T follicular helper cell (primary cell): ENCODE results near the gene CCDC88C.
A peak's percentile ranks its signal among the peaks of the same experiment; 100 is the strongest.

Source experiments
- DNase-seq: peaks from one replicate; pipeline ENCODE4 v3.0.0-alpha.2; 2020; ENCODE audit warnings: low read depth

CCDC88C gene

DNA sequence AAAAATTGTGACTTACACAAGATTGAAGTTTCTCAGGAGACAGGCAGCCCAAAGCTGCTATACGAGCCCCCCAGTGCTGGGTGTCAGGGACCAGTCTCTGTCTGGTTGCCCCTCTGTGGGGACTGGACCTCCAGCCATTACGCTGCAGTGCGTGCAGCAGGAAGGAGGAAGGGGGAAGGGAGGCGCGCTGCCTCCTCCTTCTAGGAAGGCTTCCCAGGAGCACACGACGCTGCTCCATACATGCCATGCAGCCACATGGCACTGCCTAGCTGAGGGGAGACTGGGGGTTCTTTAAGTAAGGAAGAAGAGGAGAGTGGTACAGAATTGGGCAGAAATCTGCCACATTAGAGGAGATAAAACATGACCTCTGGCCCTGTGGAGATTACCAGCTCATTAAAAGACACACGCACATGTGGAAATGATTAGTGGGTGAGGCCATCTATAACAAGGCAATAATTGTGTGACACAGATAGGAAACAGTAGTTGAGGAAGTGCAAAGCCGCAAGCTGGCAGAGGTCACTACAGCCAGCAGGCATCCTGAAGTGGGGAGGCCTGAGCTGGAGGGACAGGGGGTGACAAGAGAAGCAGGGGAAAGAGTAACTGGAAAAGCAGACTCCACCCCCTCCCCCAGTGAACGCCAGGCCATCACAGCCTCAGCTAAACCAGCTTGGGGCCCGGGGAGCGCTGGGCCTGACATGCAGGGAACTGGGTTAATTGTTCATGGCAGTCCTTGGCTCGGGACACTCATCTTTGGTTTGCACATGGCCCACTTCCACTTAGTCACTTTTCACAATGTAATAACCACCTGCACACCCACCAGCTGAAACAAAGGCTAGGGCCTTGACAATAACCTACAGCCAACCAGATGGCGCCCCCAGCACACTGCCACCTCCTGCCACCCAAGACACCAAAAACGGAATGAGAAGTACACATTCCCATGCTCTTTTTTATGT is 39.6 kb downstream of the CCDC88C start:
- no peak for DNase-seq

DNA sequence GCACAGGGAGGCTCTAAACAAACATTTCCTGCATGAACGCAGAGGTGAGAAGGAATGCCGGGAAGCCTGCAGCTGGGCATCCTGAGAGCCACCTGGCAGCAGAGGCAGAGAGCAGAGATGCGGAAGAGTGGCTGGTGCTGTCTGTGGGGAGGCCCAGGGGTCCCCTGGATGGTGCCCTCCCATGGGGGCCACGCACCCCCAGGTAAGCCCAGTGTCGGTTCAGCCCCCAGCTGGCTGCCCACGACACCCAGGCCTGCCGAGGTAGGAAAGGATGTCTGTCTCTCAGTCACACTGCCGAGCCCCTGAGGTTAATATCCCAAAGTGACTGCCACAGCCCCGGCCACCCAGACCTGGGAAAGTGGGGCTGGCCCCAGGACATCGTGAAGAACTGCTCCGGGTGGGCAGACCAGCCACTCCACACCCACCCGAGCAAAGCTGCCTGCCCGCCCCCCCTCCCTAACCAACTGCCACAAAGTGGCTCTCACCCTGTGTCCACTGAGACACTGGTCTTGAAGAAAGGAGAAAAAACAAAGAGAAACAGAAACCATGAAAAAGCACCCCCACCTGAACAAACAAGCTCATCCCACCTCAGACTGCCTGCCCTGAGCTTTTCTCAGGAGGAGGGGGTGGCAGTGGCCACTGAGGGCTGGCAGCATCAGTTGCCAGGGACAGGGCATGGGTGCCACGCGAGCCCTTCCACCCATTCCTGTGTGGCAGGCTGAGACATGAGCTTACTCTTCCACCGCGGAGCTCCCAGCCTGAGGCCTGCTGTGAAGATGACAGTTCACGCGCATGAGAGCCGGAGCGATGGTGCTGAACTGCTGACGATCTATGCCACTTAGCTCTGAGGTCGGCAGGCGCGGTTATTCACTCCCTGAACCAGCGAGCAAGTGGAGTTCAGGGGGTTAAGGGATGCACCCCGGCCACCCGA is 40.8 kb downstream of the CCDC88C start:
- DNase-seq: no peak

DNA sequence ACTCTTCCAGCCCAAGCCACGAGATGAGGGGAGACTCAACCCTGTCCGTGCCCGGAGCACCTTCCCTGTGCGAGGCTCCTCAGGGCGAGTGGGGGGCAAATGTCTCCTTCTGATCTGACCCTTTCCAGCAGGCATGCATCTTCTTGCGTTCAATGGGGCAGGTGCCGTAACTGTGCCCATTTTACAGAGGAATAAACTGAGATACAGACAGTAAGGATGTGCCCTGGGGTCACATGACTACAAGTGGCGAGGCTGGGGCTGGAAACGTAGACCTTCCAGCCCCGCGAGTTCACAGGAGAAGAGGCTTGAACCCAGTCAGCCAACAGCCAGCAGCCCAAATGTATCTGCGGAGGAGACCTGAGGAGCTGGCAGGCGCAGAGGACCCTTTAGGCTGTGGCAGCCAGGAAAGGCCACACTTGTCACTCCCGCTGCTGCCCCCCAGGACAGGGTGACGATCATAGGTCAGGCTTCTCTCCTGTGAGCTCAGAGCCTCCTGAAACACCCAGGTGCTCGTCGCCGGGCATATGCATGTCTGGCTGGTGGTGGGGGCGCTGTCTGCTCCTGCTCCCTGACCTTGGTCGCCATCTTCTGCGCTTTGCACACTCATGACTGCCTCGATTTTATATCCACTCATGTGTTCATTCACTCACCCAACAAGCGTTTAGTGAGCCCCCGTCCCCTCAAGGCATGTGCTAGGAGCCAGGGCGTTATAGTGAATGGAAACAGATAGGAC is 41.7 kb downstream of the CCDC88C start:
- DNase-seq: no peak

DNA sequence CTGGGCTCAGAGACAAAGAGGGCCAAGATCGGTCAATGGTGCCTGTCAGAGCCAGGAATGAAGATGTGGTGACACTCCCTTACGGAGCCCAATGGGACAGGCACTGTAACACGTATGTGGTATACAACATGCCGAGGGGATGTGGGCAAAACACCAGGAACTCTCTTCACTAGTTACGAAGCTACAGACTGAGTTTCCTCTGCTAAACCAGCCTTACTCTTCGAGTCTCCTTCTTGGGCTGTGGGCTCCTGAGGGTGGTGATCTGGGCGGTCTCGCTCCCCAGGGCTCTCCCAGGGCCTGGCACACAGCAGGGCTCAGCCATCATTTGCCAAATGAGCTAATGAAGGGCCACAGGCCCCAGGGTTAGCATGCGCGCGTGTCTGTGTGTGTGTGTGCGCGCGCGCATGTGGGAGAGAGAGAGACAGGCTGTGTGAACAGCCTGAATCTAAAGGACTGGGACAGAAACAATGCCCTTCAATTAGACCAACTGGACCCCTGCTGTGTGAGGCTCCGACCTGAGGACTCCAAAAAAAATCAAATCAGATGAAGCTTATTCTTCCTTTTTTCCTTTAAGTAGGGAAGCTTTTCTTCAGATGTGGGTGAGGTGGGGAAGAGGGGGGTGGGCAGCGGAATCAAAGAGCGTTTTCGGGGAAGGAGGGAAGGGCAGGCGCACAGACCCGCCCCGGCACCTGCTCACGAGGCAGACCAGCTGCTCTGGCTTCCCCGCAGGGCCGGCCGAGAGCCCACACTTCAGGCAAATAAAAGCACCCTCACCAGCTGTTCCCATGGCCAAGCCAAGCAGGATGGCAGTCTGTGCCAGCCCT is 42.5 kb downstream of the CCDC88C start:
- DNase-seq: no peak

DNA sequence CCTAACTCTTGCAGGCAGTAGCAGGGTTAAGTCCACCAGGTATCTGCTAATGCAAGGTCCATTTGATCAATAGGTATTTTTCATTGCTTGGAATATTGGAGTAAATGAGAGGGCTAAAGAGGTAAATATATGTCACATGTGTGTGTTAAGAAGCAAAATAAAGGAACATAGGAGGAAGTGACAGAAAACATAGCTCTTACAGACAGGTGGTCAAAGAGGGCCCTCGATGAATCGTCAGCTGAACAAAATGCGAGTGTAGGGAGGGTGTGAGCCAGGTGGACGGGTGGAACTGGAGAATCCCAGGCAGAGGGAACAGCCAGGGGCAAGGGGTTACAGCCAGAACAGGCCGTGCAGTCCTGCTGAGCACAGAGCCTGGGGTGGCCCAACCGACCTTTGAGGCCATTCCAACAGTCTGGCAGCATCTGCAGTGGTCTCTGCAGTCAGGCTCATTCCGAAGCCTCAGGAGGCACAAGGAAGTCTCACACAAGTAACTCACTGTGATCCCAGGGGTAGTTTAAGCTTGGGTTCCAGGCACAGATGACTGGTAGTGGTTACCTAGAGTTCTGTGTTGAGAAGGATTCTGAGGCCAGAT is 43.2 kb downstream of the CCDC88C start:
- no peak for DNase-seq

DNA sequence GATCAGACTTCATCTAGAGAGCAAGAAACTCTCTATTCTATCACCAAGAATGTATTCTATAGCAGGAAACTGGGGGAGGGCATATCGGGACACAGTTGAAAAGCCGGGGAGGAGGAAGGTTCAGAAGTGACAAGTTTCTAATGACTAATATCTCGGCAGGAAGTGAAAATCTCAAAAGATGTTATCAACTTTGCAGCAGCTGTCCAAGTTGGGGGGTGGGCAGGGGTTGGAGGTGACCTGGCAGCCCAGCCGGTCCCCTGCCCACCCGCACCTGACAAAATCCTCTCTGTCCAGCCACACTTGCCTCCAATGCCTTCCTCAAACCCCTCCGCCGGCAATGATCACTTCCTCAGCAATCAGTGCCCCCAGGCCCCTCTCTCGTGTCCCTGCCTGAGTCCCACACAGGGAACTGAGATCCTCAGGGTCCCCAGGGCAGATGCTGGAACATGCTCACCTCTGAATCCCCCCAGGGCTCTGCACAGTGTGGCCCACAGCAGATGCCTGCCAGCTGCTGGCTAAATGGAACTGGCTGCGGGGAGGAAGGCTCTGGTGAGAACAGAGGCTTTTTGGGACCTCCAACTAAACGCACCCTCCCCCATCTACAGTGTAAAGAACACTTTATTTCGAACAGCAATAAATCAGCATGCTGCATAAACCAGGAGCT is 43.9 kb downstream of the CCDC88C start:
- DNase-seq: peak; percentile 52

DNA sequence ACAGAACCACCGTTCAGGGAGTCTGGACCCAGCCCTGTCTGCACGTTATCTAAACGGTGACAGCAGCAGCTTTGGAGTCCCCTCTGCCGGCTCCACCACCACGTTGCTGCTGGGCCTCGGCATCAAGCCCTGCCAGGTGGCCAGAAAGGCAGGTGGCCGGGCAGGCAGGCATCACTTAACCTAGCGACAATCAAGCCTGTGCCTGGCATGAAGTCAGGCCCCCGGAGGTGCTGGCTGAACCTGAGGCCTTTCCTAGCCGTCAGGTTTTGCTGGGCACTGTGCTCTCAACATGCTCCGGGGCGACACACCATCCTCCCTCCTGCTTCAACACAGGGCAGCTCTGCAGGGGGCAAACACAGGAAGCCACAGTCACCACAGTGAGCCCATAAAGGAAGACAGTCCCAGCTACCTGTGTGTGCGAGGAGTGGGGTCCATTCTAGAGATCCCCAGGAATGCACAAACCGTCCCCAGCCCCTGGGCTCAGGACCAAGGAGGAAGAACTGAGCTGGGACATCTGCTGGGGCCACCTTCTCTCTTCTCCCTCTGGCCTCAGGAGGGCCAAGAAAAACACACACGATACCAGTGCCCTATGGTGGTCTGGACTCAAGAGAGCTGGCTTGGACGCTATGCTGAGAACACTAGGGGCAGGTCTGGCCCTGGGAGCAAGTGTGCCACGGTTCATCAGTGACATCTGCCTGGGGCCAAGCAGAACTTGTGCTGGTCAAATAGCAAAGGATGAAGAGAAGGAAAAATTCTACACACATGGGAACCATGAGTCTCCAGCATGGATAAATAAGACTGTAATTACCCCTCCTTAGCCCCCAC is 44.7 kb downstream of the CCDC88C start:
- peak; percentile 37 for DNase-seq

DNA sequence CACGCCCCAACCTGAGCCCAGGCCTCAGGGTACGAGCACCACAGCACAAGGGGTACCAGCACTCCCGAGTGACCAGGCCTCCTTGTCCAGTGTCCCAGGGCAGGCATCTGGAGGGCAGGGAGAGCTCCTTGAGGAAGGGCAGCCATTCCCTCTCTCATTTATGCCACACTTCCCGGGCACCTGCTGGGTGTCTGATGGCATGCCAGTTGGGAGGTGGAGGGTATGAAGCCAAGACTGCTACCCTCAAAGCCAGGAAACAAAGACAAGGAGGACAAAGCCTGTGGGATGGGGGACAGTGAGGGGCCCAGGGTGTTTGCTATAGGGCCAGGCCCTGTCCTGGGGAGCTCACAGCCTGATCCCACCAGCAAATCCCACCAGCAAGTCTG is 45.6 kb downstream of the CCDC88C start:
- DNase-seq: no peak

DNA sequence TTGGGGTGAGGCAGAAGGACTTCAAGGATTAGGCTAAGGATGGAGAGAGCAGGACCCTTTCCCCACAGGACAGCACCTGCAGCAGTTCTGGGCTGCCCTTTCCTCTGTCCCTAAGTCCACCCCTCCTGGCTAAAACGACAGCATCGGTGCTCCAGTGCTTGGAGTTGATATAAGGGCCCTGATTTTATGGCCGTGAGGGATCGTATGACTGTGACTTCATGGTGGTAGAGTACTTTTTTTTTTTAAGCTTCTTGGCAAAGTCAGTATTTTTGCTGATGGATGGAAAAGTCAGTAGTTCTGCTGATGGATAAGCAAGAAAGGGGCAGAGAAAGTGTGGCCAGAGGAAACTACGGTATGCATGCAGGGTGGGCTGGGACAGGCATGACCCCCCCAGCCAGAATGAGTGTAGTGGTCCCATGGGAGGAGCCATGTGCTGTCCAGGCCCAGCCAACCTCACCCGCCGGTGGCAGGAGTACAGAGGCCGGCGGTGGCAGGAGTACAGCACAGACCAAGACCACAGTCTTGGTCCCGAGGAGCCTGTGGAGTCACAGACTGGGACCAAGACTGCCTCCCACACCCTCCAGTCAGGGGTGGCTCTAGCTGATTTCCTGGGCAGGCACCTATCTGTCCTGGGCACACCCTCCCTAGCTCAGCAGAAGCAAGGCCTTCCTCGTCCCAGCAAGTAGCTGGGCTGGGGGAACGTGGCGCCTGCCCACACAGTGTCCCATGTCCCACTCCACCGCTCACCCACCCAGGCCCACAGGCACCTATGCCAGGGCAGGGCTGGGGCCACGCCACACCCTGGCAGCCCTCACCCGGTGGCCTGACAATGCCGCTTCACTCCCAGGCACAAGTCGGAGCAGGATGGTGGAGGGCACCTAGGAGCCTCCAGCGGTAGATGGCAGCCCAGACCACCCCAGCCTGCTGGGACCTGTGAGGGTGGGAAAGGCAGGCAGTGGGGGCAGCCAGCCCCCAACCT is 46.3 kb downstream of the CCDC88C start:
- DNase-seq: no peak

DNA sequence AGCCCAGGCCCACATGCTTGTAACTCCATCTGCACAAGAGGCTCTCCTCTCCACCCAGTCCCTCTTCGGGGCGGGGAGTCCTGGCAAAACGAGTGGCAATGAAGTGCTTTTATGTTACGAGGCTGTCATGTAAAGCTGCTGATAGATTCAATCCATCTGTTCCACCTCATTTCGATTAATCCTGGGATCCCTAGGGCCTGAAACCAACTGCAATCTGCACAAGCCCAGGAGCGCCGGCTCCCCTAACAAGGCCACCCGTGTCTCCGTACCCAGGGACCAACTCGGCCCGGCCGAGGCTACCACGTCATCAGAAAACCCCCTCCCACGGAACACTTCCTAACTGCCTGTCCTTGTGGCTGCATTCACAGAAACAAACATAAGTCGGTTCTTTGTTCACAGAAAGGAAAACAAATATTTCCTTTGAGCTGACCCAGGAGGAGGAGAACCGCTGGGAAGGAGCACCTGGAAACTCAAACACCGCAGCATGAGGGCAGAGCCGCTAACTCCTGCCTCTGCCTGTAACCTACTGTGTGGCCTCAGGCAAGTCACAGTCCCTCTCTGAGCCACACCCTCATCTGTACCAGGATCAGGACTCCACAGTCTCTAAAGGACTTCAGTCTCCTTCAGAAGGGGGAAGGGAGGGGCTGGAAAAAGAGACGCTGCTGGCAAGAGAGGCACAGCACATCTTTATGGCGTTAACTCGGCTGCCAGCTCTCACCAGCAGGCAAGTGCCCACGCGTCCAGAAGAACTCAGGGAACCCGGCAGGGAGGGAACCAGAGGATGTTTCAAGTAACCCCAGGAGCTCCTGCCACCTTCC is 47.8 kb downstream of the CCDC88C start:
- DNase-seq: no peak

DNA sequence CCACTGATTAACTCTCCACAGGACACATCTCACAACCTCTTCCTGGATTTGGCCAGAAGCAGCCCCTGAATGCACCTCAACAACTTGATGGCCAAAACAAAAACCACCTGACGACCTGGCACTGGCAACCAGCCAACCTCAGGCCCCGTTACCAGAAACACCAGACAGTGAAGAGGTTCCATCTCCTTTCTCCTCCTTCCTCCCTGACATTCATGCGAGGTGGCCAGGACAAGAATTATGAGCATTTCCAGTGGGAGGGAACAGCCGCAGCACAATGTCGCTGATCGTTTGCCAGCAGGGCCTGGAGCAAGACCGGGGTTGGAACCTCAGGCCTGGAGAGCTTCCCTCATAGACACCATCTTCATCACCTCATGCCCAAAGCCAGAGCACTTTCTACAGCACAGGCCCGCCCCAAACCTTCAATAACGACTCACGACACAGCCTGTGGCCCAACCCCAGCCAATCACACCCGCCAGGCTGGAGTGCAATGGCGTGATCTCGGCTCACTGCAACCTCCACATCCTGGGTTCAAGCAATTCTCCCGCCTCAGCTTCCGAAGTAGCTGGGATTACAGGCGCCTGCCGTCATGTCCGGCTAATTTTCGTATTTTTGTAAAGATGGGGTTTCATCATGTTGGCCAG is 48.7 kb downstream of the CCDC88C start:
- DNase-seq: no peak

DNA sequence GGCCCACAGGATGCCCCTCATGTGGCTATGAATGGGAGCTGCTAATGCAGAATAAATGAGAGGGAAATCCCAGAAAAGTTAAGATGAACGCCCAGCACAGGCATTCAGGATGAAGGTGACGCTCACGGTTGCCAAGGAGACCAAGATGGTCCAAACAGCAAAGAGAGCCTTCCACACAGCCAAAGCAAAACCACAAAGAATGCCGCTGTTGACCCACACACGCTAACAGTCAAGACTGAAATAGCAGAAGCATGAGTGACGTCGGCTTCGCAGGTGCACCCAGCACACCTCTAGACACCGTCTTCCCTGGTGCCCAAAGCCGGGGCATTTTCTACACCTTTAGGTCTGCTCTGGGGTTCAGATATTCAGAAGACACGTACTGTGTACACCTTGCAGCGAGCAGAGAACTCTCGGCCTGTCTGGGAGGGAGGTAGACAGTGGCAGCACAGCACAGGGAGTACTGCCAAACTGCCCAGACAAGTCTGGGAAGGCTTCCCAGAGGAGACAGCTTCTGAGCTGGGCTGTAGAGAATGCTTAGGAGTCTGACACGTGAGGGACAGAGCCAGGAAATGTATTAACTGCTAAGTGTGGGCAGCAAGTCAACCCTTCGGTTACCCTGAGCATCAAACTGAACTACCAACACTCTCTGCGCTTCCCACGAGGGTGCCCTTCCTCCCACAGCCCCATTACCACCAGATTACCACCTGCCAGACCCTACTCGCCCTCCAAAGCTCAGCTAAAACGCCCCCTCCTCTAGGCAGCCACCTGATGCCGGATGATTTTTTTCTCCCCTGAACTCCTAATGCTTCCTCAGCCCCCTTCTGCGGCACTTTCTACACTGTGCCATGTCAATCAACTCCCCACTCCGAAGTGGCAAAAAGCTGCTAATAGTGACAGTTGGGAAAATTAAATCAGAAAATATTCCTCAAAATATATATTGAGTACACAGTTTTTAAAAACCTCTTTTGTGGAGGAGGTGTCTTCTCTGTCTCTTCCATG is 50.1 kb downstream of the CCDC88C start:
- peak; percentile 86 for DNase-seq

DNA sequence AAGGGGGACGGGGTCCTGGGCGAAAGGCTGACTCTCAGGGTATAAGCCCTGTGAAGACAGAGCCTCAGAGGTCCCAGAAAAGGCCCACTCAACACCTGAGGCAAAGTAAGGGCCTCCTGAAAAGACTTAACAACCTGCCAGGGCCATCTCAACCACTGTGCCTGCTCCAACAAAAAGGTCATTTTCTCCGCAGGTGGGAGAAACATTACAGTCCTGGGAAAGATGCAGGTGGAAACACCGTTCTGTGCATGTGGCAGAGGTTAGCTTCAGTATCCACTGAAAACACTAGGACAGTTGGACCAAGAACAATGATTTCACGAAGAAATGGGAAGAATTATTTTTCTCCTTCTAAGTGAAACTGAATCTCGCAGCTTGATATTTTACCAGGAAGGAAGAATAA is 50.9 kb downstream of the CCDC88C start:
- DNase-seq: no peak

DNA sequence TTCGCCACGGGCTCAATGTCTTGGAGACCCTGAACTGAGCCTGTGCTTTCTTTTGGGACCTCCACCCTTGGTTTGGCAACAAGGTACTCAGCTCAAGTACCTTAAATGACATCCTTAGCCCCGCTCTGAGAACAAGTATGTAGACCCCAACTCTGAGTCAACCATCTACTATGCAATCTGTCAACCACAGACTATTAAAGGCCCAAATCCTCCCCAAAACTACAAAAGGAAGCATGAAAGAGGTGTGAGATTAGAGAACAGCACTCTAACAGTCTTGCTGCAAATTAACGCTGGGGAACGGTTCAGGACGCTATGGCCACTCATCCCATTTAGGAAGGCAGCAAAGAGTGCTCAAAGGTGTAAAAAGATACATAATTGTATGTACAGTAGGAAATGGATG is 52.1 kb downstream of the CCDC88C start:
- DNase-seq: no peak

DNA sequence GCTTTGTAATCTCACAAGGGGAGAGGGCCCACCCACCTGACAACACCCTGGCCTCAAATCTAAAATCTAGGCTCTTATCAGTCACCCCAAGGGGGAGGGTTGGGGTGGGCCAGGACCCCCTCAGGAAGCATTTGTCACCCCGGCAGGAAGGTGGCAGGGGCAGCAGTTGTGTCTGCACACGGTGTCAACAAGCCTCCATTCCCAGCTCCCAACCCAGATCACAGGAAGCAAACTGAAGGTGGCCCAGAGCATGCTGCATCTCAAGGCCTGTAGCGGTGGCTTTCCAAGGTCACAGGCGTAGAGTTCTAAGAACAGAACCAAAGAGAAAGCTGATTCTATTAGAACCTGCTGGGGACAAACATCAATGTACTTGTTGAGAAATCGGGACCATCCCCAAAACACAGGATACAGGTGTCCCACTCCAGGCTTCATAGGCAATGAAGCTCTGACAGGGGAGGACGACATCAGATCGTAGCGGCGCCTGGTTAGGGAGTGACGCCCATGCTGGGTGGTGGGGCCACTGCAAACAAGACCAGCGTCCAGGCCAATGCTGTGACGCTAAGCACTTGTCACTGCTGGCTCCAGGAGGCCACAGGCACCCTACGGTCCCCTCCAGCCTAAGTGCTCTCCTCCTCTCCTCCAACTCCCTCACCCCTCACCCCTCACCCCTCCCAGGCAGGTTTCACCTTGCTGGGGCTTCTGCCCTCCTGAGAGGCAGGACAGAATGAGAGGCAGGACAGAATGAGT is 52.9 kb downstream of the CCDC88C start:
- no peak for DNase-seq
